ENCODE data around the gene CARD10.

The CARD10 gene

DNA sequence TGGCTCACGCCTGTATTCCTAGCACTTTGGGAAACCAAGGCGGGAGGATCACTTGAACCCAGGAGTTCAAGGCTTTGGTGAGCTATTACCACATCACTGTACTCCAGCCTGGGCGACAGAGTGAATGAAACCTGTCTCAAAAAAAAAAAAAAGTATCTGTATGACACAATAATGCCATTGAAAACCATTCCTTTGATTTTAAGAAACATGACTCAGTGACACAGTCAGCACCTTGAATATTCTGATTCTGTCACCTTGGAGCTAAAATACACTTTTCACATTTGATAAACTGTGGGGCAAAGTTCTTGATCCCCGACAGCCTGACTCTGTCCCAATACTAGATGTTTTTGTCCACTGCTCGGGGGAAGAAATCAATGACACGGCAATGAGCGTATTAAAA, 75.2 kb downstream of the CARD10 start:
- DNase-seq (ENCODE audit: low read depth in 2 of 2, low spot score in 1 of 2) = no peak

DNA sequence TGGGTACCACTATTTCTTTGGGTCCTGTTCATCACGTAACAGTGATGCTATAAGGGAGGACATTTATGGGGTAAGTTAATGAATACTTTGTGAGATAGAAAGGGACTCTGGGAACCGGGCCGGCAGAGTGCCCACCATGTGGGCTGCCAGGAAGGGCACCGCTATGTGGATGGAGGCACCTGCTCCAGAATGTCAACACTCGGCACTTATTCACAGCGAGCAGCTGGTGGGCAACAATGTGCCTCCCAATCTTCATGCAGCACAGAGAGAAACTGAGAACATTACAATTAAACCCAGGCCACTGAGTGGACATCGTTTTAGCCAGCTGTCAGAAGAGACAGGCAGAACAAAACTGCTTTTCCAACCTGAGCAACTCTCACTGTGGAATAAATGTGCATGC, 76.1 kb downstream of the CARD10 start:
- DNase-seq (ENCODE audit: low read depth in 2 of 2, low spot score in 1 of 2) = no peak

DNA sequence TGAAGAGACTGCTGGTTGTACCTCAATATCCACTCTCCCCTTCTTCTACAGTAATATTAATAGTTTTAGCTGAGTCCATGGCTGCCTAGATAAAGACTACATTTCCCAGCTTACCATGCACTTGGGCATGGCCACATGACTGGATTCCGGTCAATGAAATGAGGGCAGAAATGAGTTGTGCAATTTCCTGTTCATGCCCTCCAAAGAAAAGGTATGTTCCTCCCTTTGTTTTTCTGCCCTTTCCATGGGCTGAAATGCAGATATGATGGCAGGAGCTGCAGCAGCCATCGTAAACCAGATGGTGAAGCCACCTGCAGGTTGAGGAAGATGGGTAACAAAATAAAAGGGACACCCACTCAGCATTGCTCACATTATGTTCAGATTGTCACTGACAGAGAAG, 76.7 kb downstream of the CARD10 start:
- DNase-seq (ENCODE audit: low read depth in 2 of 2, low spot score in 1 of 2) = no peak

DNA sequence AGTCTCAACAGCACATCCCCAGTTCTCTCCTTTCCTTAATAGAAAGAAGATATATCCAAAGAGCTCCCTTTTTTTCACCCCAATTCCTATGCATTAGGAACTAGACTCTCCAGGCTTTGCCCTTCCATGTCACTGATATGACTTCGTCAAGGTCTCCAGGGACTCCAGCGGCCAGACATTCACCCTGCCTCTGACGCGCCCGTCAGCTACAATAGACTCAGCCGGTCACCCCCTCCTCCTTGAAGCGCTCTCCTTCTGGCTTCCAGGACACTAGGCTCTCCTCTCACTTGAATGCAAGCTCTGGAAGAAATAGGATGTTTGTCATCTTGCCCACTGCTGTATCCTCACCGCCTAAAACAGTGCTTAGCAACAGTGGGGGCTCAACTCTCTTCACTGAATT, 77.1 kb downstream of the CARD10 start:
- no peak for DNase-seq (ENCODE audit: low read depth in 2 of 2, low spot score in 1 of 2)

DNA sequence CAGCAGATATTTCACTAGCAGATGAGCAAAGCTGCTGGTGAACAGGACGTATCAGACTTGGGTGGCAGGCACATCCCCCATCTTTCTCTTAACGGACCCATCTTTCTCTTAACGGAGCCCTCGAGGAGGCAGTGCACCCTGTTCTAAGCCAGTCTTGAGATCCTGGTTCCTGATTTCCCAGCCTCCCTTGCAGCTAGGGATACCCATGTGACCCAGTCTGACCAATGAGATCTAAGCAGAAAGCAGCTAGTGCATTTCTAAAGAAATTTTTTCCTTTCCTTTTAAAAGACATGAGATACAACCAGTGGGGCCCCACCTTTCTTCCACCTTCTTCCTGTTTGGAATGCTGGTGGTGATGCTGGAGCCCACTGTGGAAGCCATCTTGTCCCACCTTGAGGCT, 78.3 kb downstream of the CARD10 start:
- no peak for DNase-seq (ENCODE audit: low read depth in 2 of 2, low spot score in 1 of 2)

Data from stimulated activated CD8-positive, alpha-beta memory T cell treated with anti-CD3 and anti-CD28 coated beads, Interleukin-4, amount 100 ng/mL, for 1 hour (primary cell).